Measurements from ENCODE around the gene CTBP1.

DNA sequence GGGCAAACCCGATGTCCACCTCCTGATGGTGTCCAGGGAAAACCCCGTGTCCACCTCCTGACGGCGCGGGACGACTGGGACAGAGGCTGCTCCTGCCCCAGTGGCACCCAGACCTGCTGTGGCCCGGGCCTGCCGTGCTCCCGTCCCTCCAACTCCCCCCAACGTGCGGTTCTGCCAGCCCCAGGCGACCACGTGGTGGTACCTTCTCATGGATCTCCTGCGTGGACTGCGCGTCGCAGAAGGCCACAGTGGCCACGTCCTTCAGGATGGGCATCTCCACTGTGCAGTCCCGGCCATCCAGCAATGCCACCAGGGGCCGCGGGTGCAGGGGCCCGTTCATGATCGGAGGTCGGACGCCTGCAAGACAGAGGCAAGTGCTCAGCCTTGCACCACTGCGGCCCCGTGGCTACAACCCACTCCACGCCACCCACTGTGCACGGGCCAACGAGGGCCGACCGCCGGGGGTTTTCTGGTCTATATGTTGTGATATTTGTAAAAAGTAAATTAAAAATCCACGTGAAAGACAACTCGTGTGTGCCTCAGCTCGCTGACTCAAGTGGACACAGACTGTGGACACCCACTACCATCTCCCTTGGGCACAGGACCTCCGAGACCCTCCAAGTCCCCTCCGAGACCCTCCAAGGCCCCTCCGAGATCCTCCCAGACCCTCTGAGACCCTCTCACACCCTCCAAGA is 10.8 kb downstream of the CTBP1 start:
- TF ChIP-seq EZH2 (IDR thresholded peaks at IDR 0.05; ENCODE audit: low read depth, unreplicated experiment) (no peak), POLR2AphosphoS5 (IDR thresholded peaks at IDR 0.05; ENCODE audit: low read depth) (no peak), EZH2phosphoT487 (IDR thresholded peaks at IDR 0.05; ENCODE audit: unreplicated experiment) (no peak), CREB1 (CRISPR knock-in tag; IDR thresholded peaks at IDR 0.05; ENCODE audit: low read depth) (no peak), STAT1 (IDR thresholded peaks at IDR 0.05; ENCODE audit: unreplicated experiment) (no peak)
- TF ChIP-seq, protein P1, sequence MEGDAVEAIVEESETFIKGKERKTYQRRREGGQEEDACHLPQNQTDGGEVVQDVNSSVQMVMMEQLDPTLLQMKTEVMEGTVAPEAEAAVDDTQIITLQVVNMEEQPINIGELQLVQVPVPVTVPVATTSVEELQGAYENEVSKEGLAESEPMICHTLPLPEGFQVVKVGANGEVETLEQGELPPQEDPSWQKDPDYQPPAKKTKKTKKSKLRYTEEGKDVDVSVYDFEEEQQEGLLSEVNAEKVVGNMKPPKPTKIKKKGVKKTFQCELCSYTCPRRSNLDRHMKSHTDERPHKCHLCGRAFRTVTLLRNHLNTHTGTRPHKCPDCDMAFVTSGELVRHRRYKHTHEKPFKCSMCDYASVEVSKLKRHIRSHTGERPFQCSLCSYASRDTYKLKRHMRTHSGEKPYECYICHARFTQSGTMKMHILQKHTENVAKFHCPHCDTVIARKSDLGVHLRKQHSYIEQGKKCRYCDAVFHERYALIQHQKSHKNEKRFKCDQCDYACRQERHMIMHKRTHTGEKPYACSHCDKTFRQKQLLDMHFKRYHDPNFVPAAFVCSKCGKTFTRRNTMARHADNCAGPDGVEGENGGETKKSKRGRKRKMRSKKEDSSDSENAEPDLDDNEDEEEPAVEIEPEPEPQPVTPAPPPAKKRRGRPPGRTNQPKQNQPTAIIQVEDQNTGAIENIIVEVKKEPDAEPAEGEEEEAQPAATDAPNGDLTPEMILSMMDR (conservative IDR thresholded peaks at IDR 0.05; ENCODE audit: low read depth in 2 of 2) = no peak
- TF ChIP-seq, protein P2, sequence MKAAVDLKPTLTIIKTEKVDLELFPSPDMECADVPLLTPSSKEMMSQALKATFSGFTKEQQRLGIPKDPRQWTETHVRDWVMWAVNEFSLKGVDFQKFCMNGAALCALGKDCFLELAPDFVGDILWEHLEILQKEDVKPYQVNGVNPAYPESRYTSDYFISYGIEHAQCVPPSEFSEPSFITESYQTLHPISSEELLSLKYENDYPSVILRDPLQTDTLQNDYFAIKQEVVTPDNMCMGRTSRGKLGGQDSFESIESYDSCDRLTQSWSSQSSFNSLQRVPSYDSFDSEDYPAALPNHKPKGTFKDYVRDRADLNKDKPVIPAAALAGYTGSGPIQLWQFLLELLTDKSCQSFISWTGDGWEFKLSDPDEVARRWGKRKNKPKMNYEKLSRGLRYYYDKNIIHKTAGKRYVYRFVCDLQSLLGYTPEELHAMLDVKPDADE (IDR thresholded peaks at IDR 0.05) = no peak
- TF ChIP-seq, protein P3, sequence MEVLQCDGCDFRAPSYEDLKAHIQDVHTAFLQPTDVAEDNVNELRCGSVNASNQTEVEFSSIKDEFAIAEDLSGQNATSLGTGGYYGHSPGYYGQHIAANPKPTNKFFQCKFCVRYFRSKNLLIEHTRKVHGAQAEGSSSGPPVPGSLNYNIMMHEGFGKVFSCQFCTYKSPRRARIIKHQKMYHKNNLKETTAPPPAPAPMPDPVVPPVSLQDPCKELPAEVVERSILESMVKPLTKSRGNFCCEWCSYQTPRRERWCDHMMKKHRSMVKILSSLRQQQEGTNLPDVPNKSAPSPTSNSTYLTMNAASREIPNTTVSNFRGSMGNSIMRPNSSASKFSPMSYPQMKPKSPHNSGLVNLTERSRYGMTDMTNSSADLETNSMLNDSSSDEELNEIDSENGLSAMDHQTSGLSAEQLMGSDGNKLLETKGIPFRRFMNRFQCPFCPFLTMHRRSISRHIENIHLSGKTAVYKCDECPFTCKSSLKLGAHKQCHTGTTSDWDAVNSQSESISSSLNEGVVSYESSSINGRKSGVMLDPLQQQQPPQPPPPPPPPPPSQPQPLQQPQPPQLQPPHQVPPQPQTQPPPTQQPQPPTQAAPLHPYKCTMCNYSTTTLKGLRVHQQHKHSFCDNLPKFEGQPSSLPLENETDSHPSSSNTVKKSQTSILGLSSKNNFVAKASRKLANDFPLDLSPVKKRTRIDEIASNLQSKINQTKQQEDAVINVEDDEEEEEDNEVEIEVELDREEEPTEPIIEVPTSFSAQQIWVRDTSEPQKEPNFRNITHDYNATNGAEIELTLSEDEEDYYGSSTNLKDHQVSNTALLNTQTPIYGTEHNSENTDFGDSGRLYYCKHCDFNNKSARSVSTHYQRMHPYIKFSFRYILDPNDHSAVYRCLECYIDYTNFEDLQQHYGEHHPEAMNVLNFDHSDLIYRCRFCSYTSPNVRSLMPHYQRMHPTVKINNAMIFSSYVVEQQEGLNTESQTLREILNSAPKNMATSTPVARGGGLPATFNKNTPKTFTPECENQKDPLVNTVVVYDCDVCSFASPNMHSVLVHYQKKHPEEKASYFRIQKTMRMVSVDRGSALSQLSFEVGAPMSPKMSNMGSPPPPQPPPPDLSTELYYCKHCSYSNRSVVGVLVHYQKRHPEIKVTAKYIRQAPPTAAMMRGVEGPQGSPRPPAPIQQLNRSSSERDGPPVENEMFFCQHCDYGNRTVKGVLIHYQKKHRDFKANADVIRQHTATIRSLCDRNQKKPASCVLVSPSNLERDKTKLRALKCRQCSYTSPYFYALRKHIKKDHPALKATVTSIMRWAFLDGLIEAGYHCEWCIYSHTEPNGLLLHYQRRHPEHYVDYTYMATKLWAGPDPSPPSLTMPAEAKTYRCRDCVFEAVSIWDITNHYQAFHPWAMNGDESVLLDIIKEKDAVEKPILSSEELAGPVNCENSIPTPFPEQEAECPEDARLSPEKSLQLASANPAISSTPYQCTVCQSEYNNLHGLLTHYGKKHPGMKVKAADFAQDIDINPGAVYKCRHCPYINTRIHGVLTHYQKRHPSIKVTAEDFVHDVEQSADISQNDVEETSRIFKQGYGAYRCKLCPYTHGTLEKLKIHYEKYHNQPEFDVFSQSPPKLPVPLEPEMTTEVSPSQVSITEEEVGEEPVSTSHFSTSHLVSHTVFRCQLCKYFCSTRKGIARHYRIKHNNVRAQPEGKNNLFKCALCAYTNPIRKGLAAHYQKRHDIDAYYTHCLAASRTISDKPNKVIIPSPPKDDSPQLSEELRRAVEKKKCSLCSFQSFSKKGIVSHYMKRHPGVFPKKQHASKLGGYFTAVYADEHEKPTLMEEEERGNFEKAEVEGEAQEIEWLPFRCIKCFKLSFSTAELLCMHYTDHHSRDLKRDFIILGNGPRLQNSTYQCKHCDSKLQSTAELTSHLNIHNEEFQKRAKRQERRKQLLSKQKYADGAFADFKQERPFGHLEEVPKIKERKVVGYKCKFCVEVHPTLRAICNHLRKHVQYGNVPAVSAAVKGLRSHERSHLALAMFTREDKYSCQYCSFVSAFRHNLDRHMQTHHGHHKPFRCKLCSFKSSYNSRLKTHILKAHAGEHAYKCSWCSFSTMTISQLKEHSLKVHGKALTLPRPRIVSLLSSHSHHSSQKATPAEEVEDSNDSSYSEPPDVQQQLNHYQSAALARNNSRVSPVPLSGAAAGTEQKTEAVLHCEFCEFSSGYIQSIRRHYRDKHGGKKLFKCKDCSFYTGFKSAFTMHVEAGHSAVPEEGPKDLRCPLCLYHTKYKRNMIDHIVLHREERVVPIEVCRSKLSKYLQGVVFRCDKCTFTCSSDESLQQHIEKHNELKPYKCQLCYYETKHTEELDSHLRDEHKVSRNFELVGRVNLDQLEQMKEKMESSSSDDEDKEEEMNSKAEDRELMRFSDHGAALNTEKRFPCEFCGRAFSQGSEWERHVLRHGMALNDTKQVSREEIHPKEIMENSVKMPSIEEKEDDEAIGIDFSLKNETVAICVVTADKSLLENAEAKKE (CRISPR knock-in tag; IDR thresholded peaks at IDR 0.05) = no peak
- TF ChIP-seq, protein P4, sequence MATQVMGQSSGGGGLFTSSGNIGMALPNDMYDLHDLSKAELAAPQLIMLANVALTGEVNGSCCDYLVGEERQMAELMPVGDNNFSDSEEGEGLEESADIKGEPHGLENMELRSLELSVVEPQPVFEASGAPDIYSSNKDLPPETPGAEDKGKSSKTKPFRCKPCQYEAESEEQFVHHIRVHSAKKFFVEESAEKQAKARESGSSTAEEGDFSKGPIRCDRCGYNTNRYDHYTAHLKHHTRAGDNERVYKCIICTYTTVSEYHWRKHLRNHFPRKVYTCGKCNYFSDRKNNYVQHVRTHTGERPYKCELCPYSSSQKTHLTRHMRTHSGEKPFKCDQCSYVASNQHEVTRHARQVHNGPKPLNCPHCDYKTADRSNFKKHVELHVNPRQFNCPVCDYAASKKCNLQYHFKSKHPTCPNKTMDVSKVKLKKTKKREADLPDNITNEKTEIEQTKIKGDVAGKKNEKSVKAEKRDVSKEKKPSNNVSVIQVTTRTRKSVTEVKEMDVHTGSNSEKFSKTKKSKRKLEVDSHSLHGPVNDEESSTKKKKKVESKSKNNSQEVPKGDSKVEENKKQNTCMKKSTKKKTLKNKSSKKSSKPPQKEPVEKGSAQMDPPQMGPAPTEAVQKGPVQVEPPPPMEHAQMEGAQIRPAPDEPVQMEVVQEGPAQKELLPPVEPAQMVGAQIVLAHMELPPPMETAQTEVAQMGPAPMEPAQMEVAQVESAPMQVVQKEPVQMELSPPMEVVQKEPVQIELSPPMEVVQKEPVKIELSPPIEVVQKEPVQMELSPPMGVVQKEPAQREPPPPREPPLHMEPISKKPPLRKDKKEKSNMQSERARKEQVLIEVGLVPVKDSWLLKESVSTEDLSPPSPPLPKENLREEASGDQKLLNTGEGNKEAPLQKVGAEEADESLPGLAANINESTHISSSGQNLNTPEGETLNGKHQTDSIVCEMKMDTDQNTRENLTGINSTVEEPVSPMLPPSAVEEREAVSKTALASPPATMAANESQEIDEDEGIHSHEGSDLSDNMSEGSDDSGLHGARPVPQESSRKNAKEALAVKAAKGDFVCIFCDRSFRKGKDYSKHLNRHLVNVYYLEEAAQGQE (IDR thresholded peaks at IDR 0.05; ENCODE audit: unreplicated experiment) = no peak

Measured in GM23338 (cell line).